Smooth muscle cell (in vitro differentiated cells): ENCODE data around the gene CYCS. TPM values are rescaled to one million over a fixed set of nuclear protein-coding genes. Genes with fewer than 3 reads are reported as not detected.
A peak's percentile ranks its signal among the peaks of the same experiment; 100 is the strongest.

Experiments
- DNase-seq: peaks from one replicate; lab custom pipeline; 2025; ENCODE audit not compliant: unreplicated experiment; lab: John Stamatoyannopoulos, UW
- H2AFZ ChIP-seq: fragments of 200-600 bp; sonication (generic); 2 replicates; pipeline ENCODE4 v1.6.0; 2016; ENCODE audit warnings: antibody characterized with exemption, low read depth, mild to moderate bottlenecking
- H3F3A ChIP-seq: fragments of 200-600 bp; sonication (generic); 2 replicates; pipeline ENCODE4 v1.6.0; 2017; ENCODE audit warnings: antibody characterized with exemption, low read depth
- H3K27ac ChIP-seq: fragments of 200-600 bp; sonication (generic); 2 replicates; pipeline ENCODE4 v1.5.1; 2016; ENCODE audit warnings: low read depth, mild to moderate bottlenecking
- H3K27me3 ChIP-seq: fragments of 200-600 bp; sonication (generic); 2 replicates; pipeline ENCODE4 v1.6.1; 2016; ENCODE audit warnings: low read depth, mild to moderate bottlenecking
- H3K36me3 ChIP-seq: fragments of 200-600 bp; sonication (generic); 2 replicates; pipeline ENCODE4 v1.5.1; 2016; ENCODE audit warnings: low read depth
- H3K4me1 ChIP-seq: fragments of 200-600 bp; sonication (generic); 2 replicates; pipeline ENCODE4 v1.5.1; 2016; ENCODE audit warnings: low read depth
- H3K4me2 ChIP-seq: fragments of 200-600 bp; sonication (generic); 2 replicates; pipeline ENCODE4 v1.6.0; 2016; ENCODE audit warnings: mild to moderate bottlenecking
- H3K4me3 ChIP-seq: fragments of 200-600 bp; sonication (generic); 2 replicates; pipeline ENCODE4 v1.5.1; 2016; ENCODE audit warnings: mild to moderate bottlenecking
- H3K79me2 ChIP-seq: fragments of 200-600 bp; sonication (generic); 2 replicates; pipeline ENCODE4 v1.6.0; 2016; ENCODE audit warnings: low read depth, mild to moderate bottlenecking
- H3K9ac ChIP-seq: fragments of 200-600 bp; sonication (generic); 2 replicates; pipeline ENCODE4 v1.6.0; 2016; ENCODE audit warnings: low read depth
- H3K9me3 ChIP-seq: fragments of 200-600 bp; sonication (generic); replicated peaks from 2 replicates; pipeline ENCODE4 v1.5.1; 2016; ENCODE audit warnings: low read depth
- H4K20me1 ChIP-seq: fragments of 200-600 bp; sonication (generic); 2 replicates; pipeline ENCODE4 v1.6.0; 2016; ENCODE audit warnings: low read depth
- WGBS: methylation state at CpG from one replicate; pipeline ENCODE4 v1.1.7; 2016; ENCODE audit warnings: low lambda C conversion rate; 5-methylcytosine and 5-hydroxymethylcytosine counted together
- polyA plus RNA-seq: library from polyadenylated mRNA; unstranded; fragments of >200 nt; fragmentation: Nextera tagmentation; extraction: Ambion mirVana; gene quantifications from 2 replicates; pipeline ENCODE4 v1.2.1, GENCODE V29; 2016
- total RNA-seq: library from RNA; depleted of rRNA; stranded (reverse); fragments of >200 nt; gene quantifications from 2 replicates; pipeline ENCODE4 v1.2.3, GENCODE V29; 2014
- TF ChIP-seq, protein P1 (sequence below): fragments of 200-600 bp; sonication (generic); IDR thresholded peaks from 2 replicates; pipeline ENCODE4 v1.5.1; 2017; ENCODE audit warnings: borderline replicate concordance, mild to moderate bottlenecking, antibody characterized with exemption; ENCODE audit not compliant: insufficient read depth, poor library complexity, severe bottlenecking

Gene CYCS
- total and polyA plus RNA-seq, 2 experiments from 2014 or later, result 100 to 154 TPM

DNA sequence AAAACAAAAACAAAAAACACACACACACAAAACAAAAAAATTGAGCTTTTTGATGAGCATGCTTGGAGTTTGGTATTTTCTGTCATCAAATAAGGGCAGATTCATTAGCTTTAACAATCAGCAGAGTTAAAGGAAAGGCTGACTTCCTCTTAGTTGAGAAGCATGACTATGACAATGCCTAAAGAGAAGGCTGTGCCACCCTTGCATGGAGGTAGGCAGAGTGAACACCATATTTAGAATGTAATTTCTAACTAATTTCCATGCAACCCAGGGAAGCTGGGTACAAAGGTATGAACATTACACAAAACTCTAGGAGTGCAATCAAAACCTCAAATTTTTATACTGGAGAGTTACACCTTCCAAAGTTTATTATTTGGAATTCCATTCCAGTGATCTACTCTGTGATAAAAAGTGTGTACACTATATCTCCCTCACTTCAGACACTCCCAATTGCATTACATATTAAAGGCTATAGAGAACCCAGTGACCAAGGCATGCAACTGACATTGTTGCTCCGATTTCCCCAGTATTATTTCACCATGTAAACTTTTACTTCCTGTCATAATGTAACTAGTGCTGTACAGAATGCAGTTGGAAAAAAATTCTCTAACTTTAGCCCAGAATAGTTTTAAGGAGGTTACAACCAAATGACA, 9.4 kb upstream of the CYCS start:
- H3K4me1 ChIP-seq, result no peaks in the 10 kb centered on the region
- no peaks in the 10 kb centered on the region for H3F3A ChIP-seq
- 87% methylated on average over 1 of the region's 1 CpG for WGBS
- H4K20me1 ChIP-seq, result no peaks in the 10 kb centered on the region
- no peak overlapping the region for H3K4me2 ChIP-seq
- no peak overlapping the region for H2AFZ ChIP-seq
- H3K27ac ChIP-seq, result no peak overlapping the region
- no peak for DNase-seq
- no peak overlapping the region for H3K9ac ChIP-seq
- H3K4me3 ChIP-seq, result no peak overlapping the region
- H3K27me3 ChIP-seq, result no peaks in the 10 kb centered on the region
- no peaks in the 10 kb centered on the region for H3K79me2 ChIP-seq
- H3K36me3 ChIP-seq, result no peaks in the 10 kb centered on the region
- H3K9me3 ChIP-seq, result no peaks in the 10 kb centered on the region
- TF ChIP-seq, protein P1, sequence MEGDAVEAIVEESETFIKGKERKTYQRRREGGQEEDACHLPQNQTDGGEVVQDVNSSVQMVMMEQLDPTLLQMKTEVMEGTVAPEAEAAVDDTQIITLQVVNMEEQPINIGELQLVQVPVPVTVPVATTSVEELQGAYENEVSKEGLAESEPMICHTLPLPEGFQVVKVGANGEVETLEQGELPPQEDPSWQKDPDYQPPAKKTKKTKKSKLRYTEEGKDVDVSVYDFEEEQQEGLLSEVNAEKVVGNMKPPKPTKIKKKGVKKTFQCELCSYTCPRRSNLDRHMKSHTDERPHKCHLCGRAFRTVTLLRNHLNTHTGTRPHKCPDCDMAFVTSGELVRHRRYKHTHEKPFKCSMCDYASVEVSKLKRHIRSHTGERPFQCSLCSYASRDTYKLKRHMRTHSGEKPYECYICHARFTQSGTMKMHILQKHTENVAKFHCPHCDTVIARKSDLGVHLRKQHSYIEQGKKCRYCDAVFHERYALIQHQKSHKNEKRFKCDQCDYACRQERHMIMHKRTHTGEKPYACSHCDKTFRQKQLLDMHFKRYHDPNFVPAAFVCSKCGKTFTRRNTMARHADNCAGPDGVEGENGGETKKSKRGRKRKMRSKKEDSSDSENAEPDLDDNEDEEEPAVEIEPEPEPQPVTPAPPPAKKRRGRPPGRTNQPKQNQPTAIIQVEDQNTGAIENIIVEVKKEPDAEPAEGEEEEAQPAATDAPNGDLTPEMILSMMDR, result no peak

DNA sequence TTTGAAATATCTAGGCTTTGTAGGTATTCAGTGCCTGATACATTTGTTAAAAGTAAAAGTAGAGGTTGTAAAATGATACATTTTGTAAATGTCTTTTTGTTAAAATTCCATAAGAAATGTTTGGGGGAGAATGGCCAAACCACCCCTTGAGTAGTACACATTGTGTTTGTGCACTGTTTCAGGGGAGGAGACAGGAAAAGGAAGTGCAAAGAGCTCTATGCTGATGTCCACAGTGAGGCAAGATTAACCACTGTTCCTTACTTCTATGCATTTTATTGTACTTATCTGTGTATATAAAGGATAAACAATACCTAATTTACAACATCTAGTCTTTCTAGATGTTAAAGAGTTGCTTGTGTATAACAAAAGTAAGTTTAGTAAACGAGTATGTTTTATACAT, 7.4 kb upstream of the CYCS start:
- TF ChIP-seq, protein P1, result no peak
- 85% methylated on average over 1 of the region's 1 CpG for WGBS
- H3K4me1 ChIP-seq, result no peaks in the 10 kb centered on the region
- no peak overlapping the region for H3K9ac ChIP-seq
- no peaks in the 10 kb centered on the region for H3F3A ChIP-seq
- DNase-seq, result no peak
- H4K20me1 ChIP-seq, result no peaks in the 10 kb centered on the region
- no peak overlapping the region for H3K4me2 ChIP-seq
- H3K4me3 ChIP-seq, result no peak overlapping the region
- H3K79me2 ChIP-seq, result no peaks in the 10 kb centered on the region
- no peak overlapping the region for H3K27ac ChIP-seq
- no peaks in the 10 kb centered on the region for H3K27me3 ChIP-seq
- no peak overlapping the region for H2AFZ ChIP-seq
- H3K36me3 ChIP-seq, result no peaks in the 10 kb centered on the region
- H3K9me3 ChIP-seq, result no peaks in the 10 kb centered on the region

DNA sequence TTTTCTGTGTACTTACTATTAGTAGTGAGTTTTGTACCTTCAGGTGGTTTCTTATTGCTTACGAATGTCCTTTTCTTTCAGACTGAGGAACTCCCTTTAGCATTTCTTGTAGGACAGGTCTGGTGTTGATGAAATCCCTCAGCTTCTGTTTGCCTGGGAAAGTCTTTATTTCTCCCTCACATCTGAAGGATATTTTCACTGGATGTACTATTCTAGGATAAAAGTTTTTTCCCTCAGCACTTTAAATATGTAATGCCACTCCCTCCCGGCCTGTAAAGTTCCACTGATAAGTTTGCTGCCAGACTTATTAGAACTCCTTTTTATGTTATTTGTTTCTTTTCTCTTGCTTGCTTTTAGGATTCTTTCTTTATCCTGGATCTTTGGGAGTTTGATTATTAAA, 1.7 kb upstream of the CYCS start:
- Histone ChIP-seq H3K36me3 (peaks cover 5% of the 10 kb centered on the region), H3K9ac (no peak overlapping the region), H3K79me2 (peaks cover 25% of the 10 kb centered on the region), H4K20me1 (peaks cover 29% of the 10 kb centered on the region), H3K27ac (peak overlapping the region; percentile 27), H3K4me1 (peaks cover 7% of the 10 kb centered on the region), H3K27me3 (no peaks in the 10 kb centered on the region), H3K4me2 (no peak overlapping the region), H3K9me3 (no peaks in the 10 kb centered on the region), H3K4me3 (no peak overlapping the region), H2AFZ (peak overlapping the region; percentile 74), H3F3A (no peaks in the 10 kb centered on the region)
- no peak for DNase-seq
- TF ChIP-seq, protein P1, result no peak
- 78% methylated on average over 2 of the region's 2 CpGs for WGBS
